Measurements from ENCODE around the gene LGALS9.

LGALS9 gene

DNA sequence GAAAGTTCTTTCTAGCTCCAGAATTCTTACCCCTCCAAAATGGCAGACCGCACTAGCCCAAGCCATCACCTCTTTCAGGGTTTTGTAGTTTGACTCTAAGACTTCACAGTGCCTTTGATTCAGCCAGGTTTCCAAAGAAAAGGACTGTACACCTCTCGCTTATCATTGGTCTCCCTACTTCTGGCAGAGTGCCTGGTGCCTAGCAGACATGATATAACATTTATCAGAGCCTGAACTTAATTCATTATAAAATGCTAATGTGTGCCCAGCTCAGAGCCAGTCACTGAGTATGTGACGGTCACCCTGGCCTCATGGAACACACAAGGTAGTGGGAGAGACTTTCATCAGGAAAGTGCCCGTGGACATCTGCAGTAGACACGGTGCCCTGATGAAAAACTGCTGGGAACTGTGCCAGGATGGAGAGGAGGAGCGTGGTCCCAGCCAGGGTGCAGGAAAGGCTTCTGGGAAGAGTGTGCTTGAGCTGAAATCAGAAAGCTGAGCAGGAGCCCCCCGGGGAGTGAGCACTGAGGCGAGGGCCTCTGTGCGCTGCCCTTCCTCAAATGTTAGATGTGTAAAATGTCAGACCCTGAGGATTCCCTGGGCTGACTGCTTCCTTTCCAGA, 34.3 kb upstream of the LGALS9 start (continued):
- TF ChIP-seq, protein P1, sequence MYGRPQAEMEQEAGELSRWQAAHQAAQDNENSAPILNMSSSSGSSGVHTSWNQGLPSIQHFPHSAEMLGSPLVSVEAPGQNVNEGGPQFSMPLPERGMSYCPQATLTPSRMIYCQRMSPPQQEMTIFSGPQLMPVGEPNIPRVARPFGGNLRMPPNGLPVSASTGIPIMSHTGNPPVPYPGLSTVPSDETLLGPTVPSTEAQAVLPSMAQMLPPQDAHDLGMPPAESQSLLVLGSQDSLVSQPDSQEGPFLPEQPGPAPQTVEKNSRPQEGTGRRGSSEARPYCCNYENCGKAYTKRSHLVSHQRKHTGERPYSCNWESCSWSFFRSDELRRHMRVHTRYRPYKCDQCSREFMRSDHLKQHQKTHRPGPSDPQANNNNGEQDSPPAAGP (tag by site-specific recombination; IDR thresholded peaks at IDR 0.05): no peak
- TF ChIP-seq ZNF274 (IDR thresholded peaks at IDR 0.05; ENCODE audit: low read length): no peak
- no peak for TF ChIP-seq ZNF274 (tag by site-specific recombination; IDR thresholded peaks at IDR 0.05; ENCODE audit: borderline replicate concordance)
- TF ChIP-seq REPIN1 (tag by site-specific recombination; IDR thresholded peaks at IDR 0.05; ENCODE audit: low read depth): no peak
- no peak for TF ChIP-seq ZNF514 (tag by site-specific recombination; IDR thresholded peaks at IDR 0.05)
- no peak for TF ChIP-seq ZNF211 (tag by site-specific recombination; IDR thresholded peaks at IDR 0.05; ENCODE audit: low read depth)
- no peak for TF ChIP-seq ZNF23 (tag by site-specific recombination; IDR thresholded peaks at IDR 0.05; ENCODE audit: borderline replicate concordance)

DNA sequence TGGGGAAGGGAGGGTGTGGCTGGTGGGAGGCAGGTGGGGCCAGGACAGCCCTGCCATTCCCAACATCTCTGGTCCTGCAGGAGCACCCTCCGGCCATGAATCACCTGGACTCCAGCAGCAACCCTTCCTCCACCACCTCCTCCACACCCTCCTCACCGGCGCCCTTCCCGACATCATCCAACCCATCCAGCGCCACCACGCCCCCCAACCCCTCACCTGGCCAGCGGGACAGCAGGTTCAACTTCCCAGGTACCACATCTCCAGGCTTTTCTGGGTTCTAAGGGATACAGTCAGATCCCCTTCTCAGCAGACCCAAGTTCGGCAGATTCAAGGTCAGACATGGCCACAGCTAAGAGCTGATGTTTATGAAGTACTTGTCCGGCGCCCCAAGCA, 33.8 kb upstream of the LGALS9 start:
- H3K9me3 ChIP-seq (ENCODE audit: control insufficient read depth, insufficient read depth, low read depth, low read length): no peaks in the 10 kb centered on the region
- TF ChIP-seq KLF1 (tag by site-specific recombination; IDR thresholded peaks at IDR 0.05): 0 out of 2 replicates have a peak, but pooled peaks have one; percentile 34
- no peak for TF ChIP-seq ZNF121 (tag by site-specific recombination; IDR thresholded peaks at IDR 0.05)
- TF ChIP-seq KLF9 (tag by site-specific recombination; IDR thresholded peaks at IDR 0.05; ENCODE audit: low read depth): 0 out of 2 replicates have a peak, but pooled peaks have one; percentile 23
- H3K27ac ChIP-seq (ENCODE audit: extremely low read depth, low read depth, low read length): no peak overlapping the region
- no peak overlapping the region for H3K4me3 ChIP-seq (ENCODE audit: low read depth, low read length)
- CTCF ChIA-PET: interaction anchor here (1.0 to 8.6 kb wide), 12 partner anchors 11 to 360 kb away, joined by 3 to 115 read pairs (median 7); partner anchors contain the start of gene KSR1
- POLR2A ChIA-PET: interaction anchor here (0.9 to 1.0 kb wide), 2 partner anchors 17 to 243 kb away, joined by 3 to 4 read pairs; no protein-coding TSS in a partner anchor
- H3K36me3 ChIP-seq (ENCODE audit: control insufficient read depth in 2 of 2, insufficient read depth in 1 of 2, low read length in 2 of 2): peaks cover 0 to 59% of the 10 kb centered on the region in 2 experiments; a peak in 1 of 3 replicates
- no peaks in the 10 kb centered on the region for H3K4me1 ChIP-seq (ENCODE audit: control insufficient read depth, insufficient read depth, low read length)

DNA sequence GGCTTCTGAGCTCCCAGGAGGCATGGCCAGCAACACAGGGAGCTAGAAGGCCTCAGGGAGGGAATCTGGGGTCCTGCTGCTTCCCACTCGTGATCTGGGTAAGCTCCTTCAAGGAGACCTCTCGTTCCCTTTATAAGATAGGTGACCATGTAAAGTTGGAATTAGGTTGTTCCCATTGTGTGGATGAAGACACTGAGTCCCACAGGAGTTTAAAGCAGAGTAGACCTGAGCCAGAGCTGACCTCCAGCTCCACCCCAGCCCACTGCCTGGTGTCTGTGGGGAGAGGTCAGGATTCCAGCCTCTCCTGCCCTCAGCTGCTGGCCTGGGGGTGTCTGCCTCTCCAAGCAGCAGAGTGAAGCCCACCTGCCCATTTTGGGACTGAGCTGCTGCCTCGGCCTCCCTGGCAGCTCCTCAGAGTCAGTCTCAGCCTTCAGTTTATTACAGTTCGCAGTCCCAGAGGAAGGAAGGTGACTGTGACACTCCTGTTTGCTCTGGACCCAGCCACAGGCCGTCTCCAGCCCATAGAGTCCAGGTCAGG, 33.1 kb upstream of the LGALS9 start:
- Histone ChIP-seq H3K9me3 (ENCODE audit: control insufficient read depth, insufficient read depth, low read depth, low read length) (no peaks in the 10 kb centered on the region), H3K36me3 (ENCODE audit: control insufficient read depth in 2 of 2, insufficient read depth in 1 of 2, low read length in 2 of 2) (peaks cover 0 to 52% of the 10 kb centered on the region in 2 experiments; a peak in 1 of 3 replicates), H3K4me1 (ENCODE audit: control insufficient read depth, insufficient read depth, low read length) (no peaks in the 10 kb centered on the region), H3K27ac (ENCODE audit: extremely low read depth, low read depth, low read length) (no peak overlapping the region), H3K4me3 (ENCODE audit: low read depth, low read length) (no peak overlapping the region)
- CTCF ChIA-PET: interaction anchor here (0.5 to 8.6 kb wide), 11 partner anchors 11 to 360 kb away, joined by 3 to 115 read pairs (median 6); partner anchors contain the start of gene KSR1
- no peak for TF ChIP-seq ZFP37 (tag by site-specific recombination; IDR thresholded peaks at IDR 0.05)
- TF ChIP-seq, protein P2, sequence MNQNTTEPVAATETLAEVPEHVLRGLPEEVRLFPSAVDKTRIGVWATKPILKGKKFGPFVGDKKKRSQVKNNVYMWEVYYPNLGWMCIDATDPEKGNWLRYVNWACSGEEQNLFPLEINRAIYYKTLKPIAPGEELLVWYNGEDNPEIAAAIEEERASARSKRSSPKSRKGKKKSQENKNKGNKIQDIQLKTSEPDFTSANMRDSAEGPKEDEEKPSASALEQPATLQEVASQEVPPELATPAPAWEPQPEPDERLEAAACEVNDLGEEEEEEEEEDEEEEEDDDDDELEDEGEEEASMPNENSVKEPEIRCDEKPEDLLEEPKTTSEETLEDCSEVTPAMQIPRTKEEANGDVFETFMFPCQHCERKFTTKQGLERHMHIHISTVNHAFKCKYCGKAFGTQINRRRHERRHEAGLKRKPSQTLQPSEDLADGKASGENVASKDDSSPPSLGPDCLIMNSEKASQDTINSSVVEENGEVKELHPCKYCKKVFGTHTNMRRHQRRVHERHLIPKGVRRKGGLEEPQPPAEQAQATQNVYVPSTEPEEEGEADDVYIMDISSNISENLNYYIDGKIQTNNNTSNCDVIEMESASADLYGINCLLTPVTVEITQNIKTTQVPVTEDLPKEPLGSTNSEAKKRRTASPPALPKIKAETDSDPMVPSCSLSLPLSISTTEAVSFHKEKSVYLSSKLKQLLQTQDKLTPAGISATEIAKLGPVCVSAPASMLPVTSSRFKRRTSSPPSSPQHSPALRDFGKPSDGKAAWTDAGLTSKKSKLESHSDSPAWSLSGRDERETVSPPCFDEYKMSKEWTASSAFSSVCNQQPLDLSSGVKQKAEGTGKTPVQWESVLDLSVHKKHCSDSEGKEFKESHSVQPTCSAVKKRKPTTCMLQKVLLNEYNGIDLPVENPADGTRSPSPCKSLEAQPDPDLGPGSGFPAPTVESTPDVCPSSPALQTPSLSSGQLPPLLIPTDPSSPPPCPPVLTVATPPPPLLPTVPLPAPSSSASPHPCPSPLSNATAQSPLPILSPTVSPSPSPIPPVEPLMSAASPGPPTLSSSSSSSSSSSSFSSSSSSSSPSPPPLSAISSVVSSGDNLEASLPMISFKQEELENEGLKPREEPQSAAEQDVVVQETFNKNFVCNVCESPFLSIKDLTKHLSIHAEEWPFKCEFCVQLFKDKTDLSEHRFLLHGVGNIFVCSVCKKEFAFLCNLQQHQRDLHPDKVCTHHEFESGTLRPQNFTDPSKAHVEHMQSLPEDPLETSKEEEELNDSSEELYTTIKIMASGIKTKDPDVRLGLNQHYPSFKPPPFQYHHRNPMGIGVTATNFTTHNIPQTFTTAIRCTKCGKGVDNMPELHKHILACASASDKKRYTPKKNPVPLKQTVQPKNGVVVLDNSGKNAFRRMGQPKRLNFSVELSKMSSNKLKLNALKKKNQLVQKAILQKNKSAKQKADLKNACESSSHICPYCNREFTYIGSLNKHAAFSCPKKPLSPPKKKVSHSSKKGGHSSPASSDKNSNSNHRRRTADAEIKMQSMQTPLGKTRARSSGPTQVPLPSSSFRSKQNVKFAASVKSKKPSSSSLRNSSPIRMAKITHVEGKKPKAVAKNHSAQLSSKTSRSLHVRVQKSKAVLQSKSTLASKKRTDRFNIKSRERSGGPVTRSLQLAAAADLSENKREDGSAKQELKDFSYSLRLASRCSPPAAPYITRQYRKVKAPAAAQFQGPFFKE (tag by site-specific recombination; IDR thresholded peaks at IDR 0.05; ENCODE audit: borderline replicate concordance): no peak
- POLR2A ChIA-PET: interaction anchor here (0.9 kb wide), 1 partner anchor 243 kb away, joined by 3 read pairs; no protein-coding TSS in a partner anchor

All from HEK293 (cell line).